GM23338 (cell line): ENCODE measurements around the gene ADD1. TPM values are rescaled to one million over a fixed set of nuclear protein-coding genes. Genes with fewer than 3 reads are reported as not detected.

Source experiments
- ATAC-seq: fragments of 200-7000 bp; cut with Tn5 transposase; 3 replicates; pipeline ENCODE4 v1.9.1; 2020
- DNase-seq: peaks from one replicate; pipeline ENCODE4 v3.0.0-alpha.2; 2015; ENCODE audit warnings: low spot score
- H2AFZ ChIP-seq: fragments of 200-600 bp; sonication (generic); 2 replicates; pipeline ENCODE4 v1.8.0; 2016; ENCODE audit warnings: antibody characterized with exemption, mild to moderate bottlenecking, moderate library complexity
- H3F3A ChIP-seq: fragments of 200-600 bp; sonication (generic); replicated peaks from 2 replicates; pipeline ENCODE4 v1.8.0; 2017; ENCODE audit warnings: antibody characterized with exemption, mixed run types, low read depth
- H3K27ac ChIP-seq: fragments of 200-600 bp; sonication (generic); 2 replicates; pipeline ENCODE4 v1.6.1; 2016; ENCODE audit warnings: low read depth
- H3K27me3 ChIP-seq: fragments of 200-600 bp; sonication (generic); 2 replicates; pipeline ENCODE4 v1.8.0; 2016; ENCODE audit warnings: mild to moderate bottlenecking, mixed run types, moderate library complexity; ENCODE audit not compliant: insufficient read depth
- H3K36me3 ChIP-seq: fragments of 200-600 bp; sonication (generic); 2 replicates; pipeline ENCODE4 v1.8.0; 2016; ENCODE audit warnings: mild to moderate bottlenecking; ENCODE audit not compliant: insufficient read depth
- H3K4me1 ChIP-seq: fragments of 200-600 bp; sonication (generic); 2 replicates; pipeline ENCODE4 v1.8.0; 2016; ENCODE audit warnings: mild to moderate bottlenecking, moderate library complexity; ENCODE audit not compliant: insufficient read depth
- H3K4me2 ChIP-seq: fragments of 200-600 bp; sonication (generic); 2 replicates; pipeline ENCODE4 v1.7.1; 2017; ENCODE audit warnings: mixed run types
- H3K4me3 ChIP-seq: fragments of 200-600 bp; sonication (generic); 2 replicates; pipeline ENCODE4 v1.6.1; 2016; ENCODE audit warnings: mixed run types
- H3K79me2 ChIP-seq: fragments of 200-600 bp; sonication (generic); replicated peaks from 2 replicates; pipeline ENCODE4 v1.8.0; 2017; ENCODE audit warnings: mild to moderate bottlenecking; ENCODE audit not compliant: insufficient read depth
- H3K9me2 ChIP-seq: fragments of 200-600 bp; sonication (generic); 2 replicates; pipeline ENCODE4 v1.8.0; 2017; ENCODE audit not compliant: insufficient read depth
- H4K20me1 ChIP-seq: fragments of 200-600 bp; sonication (generic); replicated peaks from 2 replicates; pipeline ENCODE4 v1.8.0; 2017; ENCODE audit warnings: mild to moderate bottlenecking; ENCODE audit not compliant: insufficient read depth
- H3K27ac Mint-ChIP-seq: 2 replicates; pipeline ENCODE4 v1.8.0; 2020; ENCODE audit warnings: inconsistent platforms, mild to moderate bottlenecking, moderate library complexity, mixed read lengths
- H3K27me3 Mint-ChIP-seq: 3 replicates; pipeline ENCODE4 v1.8.0; 2022; ENCODE audit warnings: low read depth, mild to moderate bottlenecking, moderate library complexity, mixed read lengths, inconsistent platforms; ENCODE audit not compliant: insufficient read depth, poor library complexity
- H3K36me3 Mint-ChIP-seq: 3 replicates; pipeline ENCODE4 v1.8.0; 2021; ENCODE audit warnings: low read depth, mild to moderate bottlenecking, inconsistent platforms, moderate library complexity, mixed read lengths
- H3K4me1 Mint-ChIP-seq: 3 replicates; pipeline ENCODE4 v1.8.0; 2020; ENCODE audit warnings: mild to moderate bottlenecking, inconsistent platforms, mixed read lengths
- H3K4me3 Mint-ChIP-seq: 3 replicates; pipeline ENCODE4 v1.8.0; 2021; ENCODE audit warnings: moderate library complexity, mild to moderate bottlenecking, inconsistent platforms, mixed read lengths
- H3K9me3 Mint-ChIP-seq: 3 replicates; pipeline ENCODE4 v1.8.0; 2020; ENCODE audit warnings: moderate library complexity, mild to moderate bottlenecking, inconsistent platforms, mixed read lengths
- CREB1 ChIP-seq: fragments of 250-450 bp; sonication (Bioruptor Pico); IDR thresholded peaks from 2 replicates; pipeline ENCODE4 v1.5.0; 2020; ENCODE audit warnings: low read depth, mild to moderate bottlenecking, moderate library complexity
- EZH2 ChIP-seq: fragments of 200-600 bp; sonication (generic); IDR thresholded peaks from one replicate; pipeline ENCODE4 v1.8.0; 2017; ENCODE audit warnings: antibody characterized with exemption, mild to moderate bottlenecking, low read depth; ENCODE audit not compliant: unreplicated experiment
- EZH2phosphoT487 ChIP-seq: fragments of 200-600 bp; sonication (generic); IDR thresholded peaks from one replicate; pipeline ENCODE4 v1.8.1; 2018; ENCODE audit warnings: antibody characterized with exemption; ENCODE audit not compliant: unreplicated experiment
- JUNB ChIP-seq: IDR thresholded peaks from one replicate; pipeline ENCODE4 v1.6.1; 2016; ENCODE audit warnings: antibody characterized with exemption; ENCODE audit not compliant: unreplicated experiment
- NANOG ChIP-seq: IDR thresholded peaks from 2 replicates; pipeline ENCODE4 v1.6.1; 2016; ENCODE audit warnings: antibody characterized with exemption, borderline replicate concordance
- POLR2AphosphoS5 ChIP-seq: IDR thresholded peaks from 2 replicates; pipeline ENCODE4 v1.6.1; 2016; ENCODE audit warnings: antibody characterized with exemption, low read depth
- STAT1 ChIP-seq: IDR thresholded peaks from one replicate; pipeline ENCODE4 v1.6.1; 2016; ENCODE audit warnings: antibody characterized with exemption; ENCODE audit not compliant: unreplicated experiment
- ZNF331 ChIP-seq: fragments of 250-450 bp; sonication (Bioruptor Pico); IDR thresholded peaks from 2 replicates; pipeline ENCODE4 v1.5.0; 2020; ENCODE audit warnings: low read depth, mild to moderate bottlenecking, moderate library complexity
- polyA plus RNA-seq: library from polyadenylated mRNA; unstranded; fragments of >200 nt; fragmentation: Nextera tagmentation; extraction: Ambion mirVana; gene quantifications from 2 replicates; pipeline ENCODE4 v1.2.1, GENCODE V29; 2016
- total RNA-seq: library from RNA; depleted of rRNA; stranded (reverse); fragments of >200 nt; shearing (Covaris generic); gene quantifications from 2 replicates; pipeline ENCODE4 v1.2.3, GENCODE V29; 2014
- TF ChIP-seq, protein P1 (sequence below): fragments of 250-450 bp; sonication (Bioruptor Pico); IDR thresholded peaks from 2 replicates; pipeline ENCODE4 v1.5.0; 2020; ENCODE audit warnings: mild to moderate bottlenecking, moderate library complexity
- TF ChIP-seq, protein P2 (sequence below): IDR thresholded peaks from 2 replicates; pipeline ENCODE4 v1.6.1; 2016; ENCODE audit warnings: antibody characterized with exemption
- TF ChIP-seq, protein P3 (sequence below): IDR thresholded peaks from one replicate; pipeline ENCODE4 v1.6.1; 2018; ENCODE audit warnings: antibody characterized with exemption; ENCODE audit not compliant: unreplicated experiment
- TF ChIP-seq, protein P4 (sequence below), 2 experiments: fragments of 200-600 bp in 1 of 2; sonication (generic) in 1 of 2; conservative IDR thresholded peaks; 2 replicates each; pipeline versions ENCODE4 v1.5.1 to v1.6.1; 2016 to 2017; ENCODE audit warnings: antibody characterized with exemption in 2 of 2, low read depth in 2 of 2, mild to moderate bottlenecking in 2 of 2, moderate library complexity in 1 of 2

ADD1 gene
- total and polyA plus RNA-seq, 2 experiments from 2014 or later, result 126 to 144 TPM

DNA sequence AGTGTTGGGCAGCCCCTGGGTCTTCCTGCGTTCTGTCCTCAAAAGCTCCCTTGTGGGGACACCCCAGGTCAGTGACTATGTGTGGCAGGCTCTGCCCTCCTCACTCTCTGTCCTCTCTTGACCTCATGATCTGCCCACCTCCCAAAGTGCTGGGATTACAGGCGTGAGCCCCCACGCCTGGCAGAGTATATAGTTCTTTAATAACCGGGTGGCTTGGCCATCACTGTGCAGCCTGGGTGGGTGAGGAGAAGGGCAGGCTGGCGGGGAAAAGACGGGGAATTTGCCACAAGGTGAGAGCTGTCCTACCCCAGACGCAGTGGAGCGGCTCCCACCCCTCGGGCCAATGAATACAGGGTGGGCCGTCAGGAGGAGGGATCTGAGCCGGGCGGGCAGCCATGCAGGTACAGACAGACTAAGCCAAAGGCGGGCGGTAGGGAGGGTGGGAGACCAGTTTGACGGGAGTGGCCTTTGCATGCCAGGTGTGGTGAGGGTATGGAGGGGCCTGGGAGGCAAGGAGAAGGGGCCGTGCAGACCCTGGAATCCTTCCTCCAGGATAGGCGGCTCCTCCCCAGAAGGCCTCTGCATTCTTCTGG lies 48.2 kb upstream of the ADD1 start:
- ATAC-seq, result no peak

More for the DNA sequence above, 48.2 kb upstream of the ADD1 start:
- H3K9me3 Mint-ChIP-seq, result no peaks in the 10 kb centered on the region; the same call in 2 of the 3 replicates
- Histone ChIP-seq H4K20me1 (no peaks in the 10 kb centered on the region), H3K4me2 (no peak overlapping the region), H3K27ac (no peak overlapping the region), H3K27me3 (peaks cover 16% of the 10 kb centered on the region), H3K4me3 (no peak overlapping the region), H3K79me2 (no peaks in the 10 kb centered on the region), H3K9me2 (no peaks in the 10 kb centered on the region), H3F3A (0 out of 2 replicates have a peak, but pooled peaks cover 5% of the 10 kb centered on the region), H3K4me1 (peaks cover 10% of the 10 kb centered on the region), H2AFZ (no peak overlapping the region), H3K36me3 (no peaks in the 10 kb centered on the region)
- H3K36me3 Mint-ChIP-seq, result no peaks in the 10 kb centered on the region
- H3K27me3 Mint-ChIP-seq, result peaks cover 25% of the 10 kb centered on the region
- TF ChIP-seq EZH2 (no peak), NANOG (no peak), EZH2phosphoT487 (no peak), POLR2AphosphoS5 (no peak), CREB1 (CRISPR knock-in tag) (no peak), STAT1 (no peak), ZNF331 (no peak), JUNB (no peak)
- TF ChIP-seq, protein P1, sequence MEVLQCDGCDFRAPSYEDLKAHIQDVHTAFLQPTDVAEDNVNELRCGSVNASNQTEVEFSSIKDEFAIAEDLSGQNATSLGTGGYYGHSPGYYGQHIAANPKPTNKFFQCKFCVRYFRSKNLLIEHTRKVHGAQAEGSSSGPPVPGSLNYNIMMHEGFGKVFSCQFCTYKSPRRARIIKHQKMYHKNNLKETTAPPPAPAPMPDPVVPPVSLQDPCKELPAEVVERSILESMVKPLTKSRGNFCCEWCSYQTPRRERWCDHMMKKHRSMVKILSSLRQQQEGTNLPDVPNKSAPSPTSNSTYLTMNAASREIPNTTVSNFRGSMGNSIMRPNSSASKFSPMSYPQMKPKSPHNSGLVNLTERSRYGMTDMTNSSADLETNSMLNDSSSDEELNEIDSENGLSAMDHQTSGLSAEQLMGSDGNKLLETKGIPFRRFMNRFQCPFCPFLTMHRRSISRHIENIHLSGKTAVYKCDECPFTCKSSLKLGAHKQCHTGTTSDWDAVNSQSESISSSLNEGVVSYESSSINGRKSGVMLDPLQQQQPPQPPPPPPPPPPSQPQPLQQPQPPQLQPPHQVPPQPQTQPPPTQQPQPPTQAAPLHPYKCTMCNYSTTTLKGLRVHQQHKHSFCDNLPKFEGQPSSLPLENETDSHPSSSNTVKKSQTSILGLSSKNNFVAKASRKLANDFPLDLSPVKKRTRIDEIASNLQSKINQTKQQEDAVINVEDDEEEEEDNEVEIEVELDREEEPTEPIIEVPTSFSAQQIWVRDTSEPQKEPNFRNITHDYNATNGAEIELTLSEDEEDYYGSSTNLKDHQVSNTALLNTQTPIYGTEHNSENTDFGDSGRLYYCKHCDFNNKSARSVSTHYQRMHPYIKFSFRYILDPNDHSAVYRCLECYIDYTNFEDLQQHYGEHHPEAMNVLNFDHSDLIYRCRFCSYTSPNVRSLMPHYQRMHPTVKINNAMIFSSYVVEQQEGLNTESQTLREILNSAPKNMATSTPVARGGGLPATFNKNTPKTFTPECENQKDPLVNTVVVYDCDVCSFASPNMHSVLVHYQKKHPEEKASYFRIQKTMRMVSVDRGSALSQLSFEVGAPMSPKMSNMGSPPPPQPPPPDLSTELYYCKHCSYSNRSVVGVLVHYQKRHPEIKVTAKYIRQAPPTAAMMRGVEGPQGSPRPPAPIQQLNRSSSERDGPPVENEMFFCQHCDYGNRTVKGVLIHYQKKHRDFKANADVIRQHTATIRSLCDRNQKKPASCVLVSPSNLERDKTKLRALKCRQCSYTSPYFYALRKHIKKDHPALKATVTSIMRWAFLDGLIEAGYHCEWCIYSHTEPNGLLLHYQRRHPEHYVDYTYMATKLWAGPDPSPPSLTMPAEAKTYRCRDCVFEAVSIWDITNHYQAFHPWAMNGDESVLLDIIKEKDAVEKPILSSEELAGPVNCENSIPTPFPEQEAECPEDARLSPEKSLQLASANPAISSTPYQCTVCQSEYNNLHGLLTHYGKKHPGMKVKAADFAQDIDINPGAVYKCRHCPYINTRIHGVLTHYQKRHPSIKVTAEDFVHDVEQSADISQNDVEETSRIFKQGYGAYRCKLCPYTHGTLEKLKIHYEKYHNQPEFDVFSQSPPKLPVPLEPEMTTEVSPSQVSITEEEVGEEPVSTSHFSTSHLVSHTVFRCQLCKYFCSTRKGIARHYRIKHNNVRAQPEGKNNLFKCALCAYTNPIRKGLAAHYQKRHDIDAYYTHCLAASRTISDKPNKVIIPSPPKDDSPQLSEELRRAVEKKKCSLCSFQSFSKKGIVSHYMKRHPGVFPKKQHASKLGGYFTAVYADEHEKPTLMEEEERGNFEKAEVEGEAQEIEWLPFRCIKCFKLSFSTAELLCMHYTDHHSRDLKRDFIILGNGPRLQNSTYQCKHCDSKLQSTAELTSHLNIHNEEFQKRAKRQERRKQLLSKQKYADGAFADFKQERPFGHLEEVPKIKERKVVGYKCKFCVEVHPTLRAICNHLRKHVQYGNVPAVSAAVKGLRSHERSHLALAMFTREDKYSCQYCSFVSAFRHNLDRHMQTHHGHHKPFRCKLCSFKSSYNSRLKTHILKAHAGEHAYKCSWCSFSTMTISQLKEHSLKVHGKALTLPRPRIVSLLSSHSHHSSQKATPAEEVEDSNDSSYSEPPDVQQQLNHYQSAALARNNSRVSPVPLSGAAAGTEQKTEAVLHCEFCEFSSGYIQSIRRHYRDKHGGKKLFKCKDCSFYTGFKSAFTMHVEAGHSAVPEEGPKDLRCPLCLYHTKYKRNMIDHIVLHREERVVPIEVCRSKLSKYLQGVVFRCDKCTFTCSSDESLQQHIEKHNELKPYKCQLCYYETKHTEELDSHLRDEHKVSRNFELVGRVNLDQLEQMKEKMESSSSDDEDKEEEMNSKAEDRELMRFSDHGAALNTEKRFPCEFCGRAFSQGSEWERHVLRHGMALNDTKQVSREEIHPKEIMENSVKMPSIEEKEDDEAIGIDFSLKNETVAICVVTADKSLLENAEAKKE (CRISPR knock-in tag), result no peak
- TF ChIP-seq, protein P2, sequence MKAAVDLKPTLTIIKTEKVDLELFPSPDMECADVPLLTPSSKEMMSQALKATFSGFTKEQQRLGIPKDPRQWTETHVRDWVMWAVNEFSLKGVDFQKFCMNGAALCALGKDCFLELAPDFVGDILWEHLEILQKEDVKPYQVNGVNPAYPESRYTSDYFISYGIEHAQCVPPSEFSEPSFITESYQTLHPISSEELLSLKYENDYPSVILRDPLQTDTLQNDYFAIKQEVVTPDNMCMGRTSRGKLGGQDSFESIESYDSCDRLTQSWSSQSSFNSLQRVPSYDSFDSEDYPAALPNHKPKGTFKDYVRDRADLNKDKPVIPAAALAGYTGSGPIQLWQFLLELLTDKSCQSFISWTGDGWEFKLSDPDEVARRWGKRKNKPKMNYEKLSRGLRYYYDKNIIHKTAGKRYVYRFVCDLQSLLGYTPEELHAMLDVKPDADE, result no peak
- TF ChIP-seq, protein P3, sequence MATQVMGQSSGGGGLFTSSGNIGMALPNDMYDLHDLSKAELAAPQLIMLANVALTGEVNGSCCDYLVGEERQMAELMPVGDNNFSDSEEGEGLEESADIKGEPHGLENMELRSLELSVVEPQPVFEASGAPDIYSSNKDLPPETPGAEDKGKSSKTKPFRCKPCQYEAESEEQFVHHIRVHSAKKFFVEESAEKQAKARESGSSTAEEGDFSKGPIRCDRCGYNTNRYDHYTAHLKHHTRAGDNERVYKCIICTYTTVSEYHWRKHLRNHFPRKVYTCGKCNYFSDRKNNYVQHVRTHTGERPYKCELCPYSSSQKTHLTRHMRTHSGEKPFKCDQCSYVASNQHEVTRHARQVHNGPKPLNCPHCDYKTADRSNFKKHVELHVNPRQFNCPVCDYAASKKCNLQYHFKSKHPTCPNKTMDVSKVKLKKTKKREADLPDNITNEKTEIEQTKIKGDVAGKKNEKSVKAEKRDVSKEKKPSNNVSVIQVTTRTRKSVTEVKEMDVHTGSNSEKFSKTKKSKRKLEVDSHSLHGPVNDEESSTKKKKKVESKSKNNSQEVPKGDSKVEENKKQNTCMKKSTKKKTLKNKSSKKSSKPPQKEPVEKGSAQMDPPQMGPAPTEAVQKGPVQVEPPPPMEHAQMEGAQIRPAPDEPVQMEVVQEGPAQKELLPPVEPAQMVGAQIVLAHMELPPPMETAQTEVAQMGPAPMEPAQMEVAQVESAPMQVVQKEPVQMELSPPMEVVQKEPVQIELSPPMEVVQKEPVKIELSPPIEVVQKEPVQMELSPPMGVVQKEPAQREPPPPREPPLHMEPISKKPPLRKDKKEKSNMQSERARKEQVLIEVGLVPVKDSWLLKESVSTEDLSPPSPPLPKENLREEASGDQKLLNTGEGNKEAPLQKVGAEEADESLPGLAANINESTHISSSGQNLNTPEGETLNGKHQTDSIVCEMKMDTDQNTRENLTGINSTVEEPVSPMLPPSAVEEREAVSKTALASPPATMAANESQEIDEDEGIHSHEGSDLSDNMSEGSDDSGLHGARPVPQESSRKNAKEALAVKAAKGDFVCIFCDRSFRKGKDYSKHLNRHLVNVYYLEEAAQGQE, result no peak
- TF ChIP-seq, protein P4, sequence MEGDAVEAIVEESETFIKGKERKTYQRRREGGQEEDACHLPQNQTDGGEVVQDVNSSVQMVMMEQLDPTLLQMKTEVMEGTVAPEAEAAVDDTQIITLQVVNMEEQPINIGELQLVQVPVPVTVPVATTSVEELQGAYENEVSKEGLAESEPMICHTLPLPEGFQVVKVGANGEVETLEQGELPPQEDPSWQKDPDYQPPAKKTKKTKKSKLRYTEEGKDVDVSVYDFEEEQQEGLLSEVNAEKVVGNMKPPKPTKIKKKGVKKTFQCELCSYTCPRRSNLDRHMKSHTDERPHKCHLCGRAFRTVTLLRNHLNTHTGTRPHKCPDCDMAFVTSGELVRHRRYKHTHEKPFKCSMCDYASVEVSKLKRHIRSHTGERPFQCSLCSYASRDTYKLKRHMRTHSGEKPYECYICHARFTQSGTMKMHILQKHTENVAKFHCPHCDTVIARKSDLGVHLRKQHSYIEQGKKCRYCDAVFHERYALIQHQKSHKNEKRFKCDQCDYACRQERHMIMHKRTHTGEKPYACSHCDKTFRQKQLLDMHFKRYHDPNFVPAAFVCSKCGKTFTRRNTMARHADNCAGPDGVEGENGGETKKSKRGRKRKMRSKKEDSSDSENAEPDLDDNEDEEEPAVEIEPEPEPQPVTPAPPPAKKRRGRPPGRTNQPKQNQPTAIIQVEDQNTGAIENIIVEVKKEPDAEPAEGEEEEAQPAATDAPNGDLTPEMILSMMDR (conservative IDR thresholded peaks at IDR 0.05; ENCODE audit: low read depth in 2 of 2), result no peak
- no peak overlapping the region for H3K27ac Mint-ChIP-seq
- H3K4me1 Mint-ChIP-seq, result peaks cover 36% of the 10 kb centered on the region
- DNase-seq, result no peak
- H3K4me3 Mint-ChIP-seq, result no peak overlapping the region; the same call in 2 of the 3 replicates
